Peyer's patch (tissue), 4 donors: ENCODE data around the gene CCDC185.

Source experiments
- POLR2A ChIP-seq, 2 donors: fragments of 450-650 bp; IDR thresholded peaks; one replicate each; pipeline ENCODE4 v1.5.1; 2017; ENCODE audit warnings: antibody characterized with exemption in 2 of 2, mild to moderate bottlenecking in 2 of 2, moderate library complexity in 2 of 2
- TF ChIP-seq, protein P1 (sequence below), 6 experiments: fragments of 450-650 bp in 4 of 6; fragments of 200-600 bp in 2 of 6; sonication (generic) in 1 of 6; IDR thresholded peaks; one replicate each; pipeline ENCODE4 v1.5.1; 2017 to 2019; ENCODE audit warnings: antibody characterized with exemption in 6 of 6, mild to moderate bottlenecking in 3 of 6, moderate library complexity in 1 of 6

DNA sequence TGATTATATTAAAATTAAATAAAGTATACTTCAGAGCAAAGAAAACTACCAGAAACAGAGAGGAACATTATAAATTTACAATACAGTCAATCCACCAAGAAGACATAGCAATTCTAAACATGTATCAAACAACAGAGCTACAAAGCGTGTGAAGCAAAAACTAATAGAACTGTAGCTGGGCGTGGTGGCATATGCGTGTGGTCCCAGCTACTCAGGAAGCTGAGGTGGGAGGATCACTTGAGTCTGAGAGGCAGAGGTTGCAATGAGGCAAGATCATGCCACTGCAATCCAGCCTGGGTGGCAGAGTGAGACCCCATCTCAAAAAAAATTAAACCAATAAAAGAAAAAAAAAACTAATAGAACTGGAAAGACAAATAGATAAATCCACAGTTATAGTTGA lies 12.3 kb downstream of the CCDC185 start:
- TF ChIP-seq, protein P1, sequence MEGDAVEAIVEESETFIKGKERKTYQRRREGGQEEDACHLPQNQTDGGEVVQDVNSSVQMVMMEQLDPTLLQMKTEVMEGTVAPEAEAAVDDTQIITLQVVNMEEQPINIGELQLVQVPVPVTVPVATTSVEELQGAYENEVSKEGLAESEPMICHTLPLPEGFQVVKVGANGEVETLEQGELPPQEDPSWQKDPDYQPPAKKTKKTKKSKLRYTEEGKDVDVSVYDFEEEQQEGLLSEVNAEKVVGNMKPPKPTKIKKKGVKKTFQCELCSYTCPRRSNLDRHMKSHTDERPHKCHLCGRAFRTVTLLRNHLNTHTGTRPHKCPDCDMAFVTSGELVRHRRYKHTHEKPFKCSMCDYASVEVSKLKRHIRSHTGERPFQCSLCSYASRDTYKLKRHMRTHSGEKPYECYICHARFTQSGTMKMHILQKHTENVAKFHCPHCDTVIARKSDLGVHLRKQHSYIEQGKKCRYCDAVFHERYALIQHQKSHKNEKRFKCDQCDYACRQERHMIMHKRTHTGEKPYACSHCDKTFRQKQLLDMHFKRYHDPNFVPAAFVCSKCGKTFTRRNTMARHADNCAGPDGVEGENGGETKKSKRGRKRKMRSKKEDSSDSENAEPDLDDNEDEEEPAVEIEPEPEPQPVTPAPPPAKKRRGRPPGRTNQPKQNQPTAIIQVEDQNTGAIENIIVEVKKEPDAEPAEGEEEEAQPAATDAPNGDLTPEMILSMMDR (IDR thresholded peaks at IDR 0.05): no peak
- TF ChIP-seq POLR2A (IDR thresholded peaks at IDR 0.05): no peak
